CD14-positive monocyte (primary cell): ENCODE data around the gene TMEM221. TPM values are rescaled to one million over a fixed set of nuclear protein-coding genes. Genes with fewer than 3 reads are reported as not detected.

Source experiments
- DNase-seq, 3 donors: peaks; one replicate each; pipeline ENCODE4 v3.0.0-alpha.2; 2011 to 2022
- H2AFZ ChIP-seq: 2 replicates; pipeline ENCODE4 v1.6.0; 2012; ENCODE audit warnings: mild to moderate bottlenecking, low read depth, low read length, inconsistent platforms; ENCODE audit not compliant: insufficient read depth, poor library complexity, severe bottlenecking
- H3K27ac ChIP-seq, 2 donors: 1 replicate in 1 of 2; 2 replicates in 1 of 2; pipeline ENCODE4 v1.5.1; 2012 to 2013; ENCODE audit warnings: low read length in 2 of 2, control low read depth in 1 of 2, inconsistent platforms in 1 of 2, low read depth in 1 of 2, mild to moderate bottlenecking in 1 of 2
- H3K27me3 ChIP-seq, 2 donors: one replicate each; pipeline versions ENCODE4 v1.6.0 to v1.6.1; 2011 to 2013; ENCODE audit warnings: low read length in 2 of 2; ENCODE audit not compliant: control insufficient read depth in 2 of 2, insufficient read depth in 2 of 2
- H3K36me3 ChIP-seq, 2 donors: replicated peaks in 1 of 2; 1 replicate in 1 of 2; 2 replicates in 1 of 2; pipeline versions ENCODE4 v1.5.1 to v1.6.1; 2012 to 2013; ENCODE audit warnings: low read length in 2 of 2, control low read depth in 1 of 2, inconsistent platforms in 1 of 2, mild to moderate bottlenecking in 1 of 2; ENCODE audit not compliant: insufficient read depth in 2 of 2, control insufficient read depth in 1 of 2
- H3K4me1 ChIP-seq, 2 donors: 1 replicate in 1 of 2; 2 replicates in 1 of 2; pipeline versions ENCODE4 v1.5.1 to v1.6.1; 2012 to 2013; ENCODE audit warnings: low read length in 2 of 2, control low read depth in 1 of 2, inconsistent platforms in 1 of 2, mild to moderate bottlenecking in 1 of 2, moderate library complexity in 1 of 2; ENCODE audit not compliant: insufficient read depth in 2 of 2, control insufficient read depth in 1 of 2
- H3K4me2 ChIP-seq: replicated peaks from 2 replicates; pipeline ENCODE3; 2012; ENCODE audit warnings: low read length, moderate library complexity, mild to moderate bottlenecking; ENCODE audit not compliant: poor library complexity, severe bottlenecking; ENCODE audit errors: extremely low read depth
- H3K4me3 ChIP-seq, 3 experiments: fragments of 200-600 bp in 1 of 3; sonication (generic) in 1 of 3; replicated peaks in 1 of 3; 1 replicate in 2 of 3; 2 replicates in 1 of 3; pipeline ENCODE4 v1.5.1; 2011 to 2013; ENCODE audit warnings: low read length in 3 of 3, mild to moderate bottlenecking in 3 of 3, control low read depth in 2 of 3, low read depth in 2 of 3, inconsistent platforms in 1 of 3, moderate library complexity in 1 of 3
- H3K79me2 ChIP-seq: 2 replicates; pipeline ENCODE4 v1.6.0; 2012; ENCODE audit warnings: mild to moderate bottlenecking, control low read depth, inconsistent platforms, low read length, moderate library complexity; ENCODE audit not compliant: insufficient read depth
- H3K9ac ChIP-seq: 2 replicates; pipeline ENCODE4 v1.6.0; 2017; ENCODE audit warnings: low read length, mild to moderate bottlenecking; ENCODE audit not compliant: insufficient read depth, poor library complexity, severe bottlenecking
- H3K9me3 ChIP-seq, 2 donors: replicated peaks in 1 of 2; 1 replicate in 1 of 2; 2 replicates in 1 of 2; pipeline versions ENCODE4 v1.5.1 to v1.6.1; 2012 to 2013; ENCODE audit warnings: low read length in 2 of 2, control low read depth in 1 of 2; ENCODE audit not compliant: control insufficient read depth in 1 of 2, insufficient read depth in 1 of 2
- H4K20me1 ChIP-seq: 2 replicates; pipeline ENCODE4 v1.6.0; 2012; ENCODE audit warnings: mild to moderate bottlenecking, low read length, control low read depth, moderate library complexity; ENCODE audit not compliant: insufficient read depth
- H3K27ac Mint-ChIP-seq, 7 donors: one replicate each; pipeline ENCODE4 v1.8.0; 2020; ENCODE audit warnings: mild to moderate bottlenecking in 7 of 7, mixed read lengths in 7 of 7, moderate library complexity in 6 of 7, inconsistent platforms in 2 of 7
- H3K27me3 Mint-ChIP-seq, 3 donors: one replicate each; pipeline ENCODE4 v1.8.0; 2021 to 2022; ENCODE audit warnings: low read depth in 3 of 3, mild to moderate bottlenecking in 3 of 3, mixed read lengths in 3 of 3, moderate library complexity in 3 of 3, inconsistent platforms in 1 of 3
- H3K36me3 Mint-ChIP-seq, 2 donors: one replicate each; pipeline ENCODE4 v1.8.0; 2020; ENCODE audit warnings: mixed read lengths in 2 of 2, inconsistent platforms in 1 of 2, mild to moderate bottlenecking in 1 of 2
- H3K4me1 Mint-ChIP-seq: one replicate; pipeline ENCODE4 v1.8.0; 2020; ENCODE audit warnings: mild to moderate bottlenecking, mixed read lengths
- H3K4me3 Mint-ChIP-seq, 2 donors: one replicate each; pipeline ENCODE4 v1.8.0; 2020; ENCODE audit warnings: mild to moderate bottlenecking in 2 of 2, mixed read lengths in 2 of 2, moderate library complexity in 1 of 2
- H3K9me3 Mint-ChIP-seq, 7 donors: one replicate each; pipeline ENCODE4 v1.8.0; 2020 to 2022; ENCODE audit warnings: mixed read lengths in 7 of 7, mild to moderate bottlenecking in 6 of 7, moderate library complexity in 6 of 7, inconsistent platforms in 2 of 7
- CTCF ChIP-seq: fragments of 200-600 bp; IDR thresholded peaks from one replicate; pipeline ENCODE4 v1.8.0; 2022; ENCODE audit warnings: antibody characterized with exemption, mild to moderate bottlenecking
- WGBS: methylation state at CpG from one replicate; pipeline ENCODE4 v1.1.5; 2013; ENCODE audit warnings: missing lambda C conversion rate; ENCODE audit not compliant: insufficient coverage; 5-methylcytosine and 5-hydroxymethylcytosine counted together
- intact Hi-C, 2 donors: fragments of 100-400 bp; cut with micrococcal nuclease; formaldehyde crosslinking; loops; one replicate each; pipeline versions ENCODE4 v1.15.0 to v1.15.1; 2023
- polyA plus RNA-seq, 3 donors: library from polyadenylated mRNA; depleted of rRNA in 1 of 3; unstranded in 2 of 3; stranded (reverse) in 1 of 3; fragments of 300-500 nt in 2 of 3; fragments of >200 nt in 1 of 3; fragmentation: Illumina TruSeq in 2 of 3; gene quantifications; 1 replicate in 2 of 3; 2 replicates in 1 of 3; pipeline ENCODE4 v1.2.3, GENCODE V29; 2012 to 2021

The TMEM221 gene
- polyA plus RNA-seq, 3 donors = not detected

GRCh38 chr19:17431417-17431816, 17.1 kb downstream of the TMEM221 start:
- DNase-seq = no peak
- no peak overlapping the region for H3K9ac ChIP-seq
- Mint-ChIP-seq H3K36me3 (peaks cover 0 to 2% of the 10 kb centered on the region in 2 donors), H3K4me1 (peaks cover 8% of the 10 kb centered on the region), H3K4me3 (no peak overlapping the region), H3K9me3 (peaks cover 2 to 8% (median 2%) of the 10 kb centered on the region in 7 donors), H3K27me3 (peaks cover 0 to 6% (median 0%) of the 10 kb centered on the region in 3 donors), H3K27ac (peak overlapping the region in 1 of 7 donors; percentile 45)
- H3K27me3 ChIP-seq = no peaks in the 10 kb centered on the region
- no peaks in the 10 kb centered on the region for H3K79me2 ChIP-seq
- TF ChIP-seq CTCF = no peak
- 83% methylated on average over 4 of the region's 7 CpGs for WGBS
- H4K20me1 ChIP-seq = no peaks in the 10 kb centered on the region
- H3K4me2 ChIP-seq = no peak overlapping the region
- intact Hi-C loops = no loop called here
- no peak overlapping the region for H3K4me3 ChIP-seq
- peaks cover 0 to 6% of the 10 kb centered on the region in 2 donors for H3K9me3 ChIP-seq
- H2AFZ ChIP-seq = no peak overlapping the region
- H3K4me1 ChIP-seq = peaks cover 0 to 12% of the 10 kb centered on the region in 2 donors
- no peak overlapping the region for H3K27ac ChIP-seq
- no peaks in the 10 kb centered on the region for H3K36me3 ChIP-seq

- H3K4me3 Mint-ChIP-seq = no peak overlapping the region
- H3K4me3 ChIP-seq = no peak overlapping the region
- TF ChIP-seq CTCF = no peak
- H3K9me3 Mint-ChIP-seq = peaks cover 0 to 4% (median 0%) of the 10 kb centered on the region in 7 donors
- peaks cover 0 to 16% of the 10 kb centered on the region in 2 donors for H3K4me1 ChIP-seq
- no peaks in the 10 kb centered on the region for H3K9me3 ChIP-seq
- no peak overlapping the region for H2AFZ ChIP-seq
- H3K4me1 Mint-ChIP-seq = peaks cover 11% of the 10 kb centered on the region
- H3K36me3 ChIP-seq = no peaks in the 10 kb centered on the region
- no peak for DNase-seq
- intact Hi-C loops = no loop called here
- H3K27me3 ChIP-seq = no peaks in the 10 kb centered on the region
- H3K9ac ChIP-seq = no peak overlapping the region
- H3K79me2 ChIP-seq = no peaks in the 10 kb centered on the region
- peaks cover 0 to 4% (median 0%) of the 10 kb centered on the region in 3 donors for H3K27me3 Mint-ChIP-seq
- H3K27ac ChIP-seq = no peak overlapping the region
- H3K27ac Mint-ChIP-seq = peak overlapping the region in 2 of 7 donors; percentile 36 to 65
- no peaks in the 10 kb centered on the region for H4K20me1 ChIP-seq
- WGBS = 92% methylated on average over 14 of the region's 17 CpGs
- no peak overlapping the region for H3K4me2 ChIP-seq
- peaks cover 0 to 3% of the 10 kb centered on the region in 2 donors for H3K36me3 Mint-ChIP-seq
These were observed 18.8 kb downstream of the TMEM221 start for GRCh38 chr19:17429641-17430113.
